ENCODE results near the gene NLRP5.

NLRP5 gene

DNA sequence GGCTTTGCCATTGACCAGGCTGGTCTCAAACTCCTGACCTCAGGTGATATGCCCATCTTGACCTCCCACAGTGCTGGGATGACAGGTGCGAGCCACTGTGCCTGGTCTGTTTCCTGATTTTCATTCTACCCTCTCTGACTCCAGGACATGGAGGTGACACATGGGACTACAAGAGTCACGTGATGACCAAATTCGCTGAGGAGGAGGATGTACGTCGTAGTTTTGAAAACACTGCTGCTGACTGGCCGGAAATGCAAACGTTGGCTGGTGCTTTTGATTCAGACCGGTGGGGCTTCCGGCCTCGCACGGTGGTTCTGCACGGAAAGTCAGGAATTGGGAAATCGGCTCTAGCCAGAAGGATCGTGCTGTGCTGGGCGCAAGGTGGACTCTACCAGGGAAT lies 40.2 kb downstream of the NLRP5 start:
- DNase-seq: no peak
- Histone ChIP-seq H3K9ac (ENCODE audit: low read length) (no peak overlapping the region), H3K36me3 (ENCODE audit: control insufficient read depth, insufficient read depth, low read length) (no peaks in the 10 kb centered on the region), H4K8ac (ENCODE audit: low read depth, low read length) (no peak overlapping the region), H3K4me1 (ENCODE audit: control insufficient read depth, low read depth, low read length) (no peaks in the 10 kb centered on the region), H2AK5ac (ENCODE audit: low read length) (no peak overlapping the region), H2BK120ac (ENCODE audit: low read depth, low read length) (no peak overlapping the region), H2BK15ac (replicated peaks; ENCODE audit: low read depth) (no peak overlapping the region), H3K27ac (ENCODE audit: low read depth, low read length) (no peak overlapping the region), H3K56ac (ENCODE audit: low read length) (no peak overlapping the region), H3K79me2 (ENCODE audit: control insufficient read depth, insufficient read depth, low read length) (no peaks in the 10 kb centered on the region), H3K18ac (ENCODE audit: low read length) (no peak overlapping the region), H3K27me3 (ENCODE audit: insufficient read depth, low read length, poor library complexity) (no peaks in the 10 kb centered on the region), H2BK5ac (ENCODE audit: low read length) (no peak overlapping the region), H3K23ac (ENCODE audit: low read length) (no peak overlapping the region), H3K4ac (ENCODE audit: low read depth, low read length) (no peak overlapping the region), H3K4me3 (ENCODE audit: low read length) (no peak overlapping the region), H3K4me2 (ENCODE audit: low read length) (no peak overlapping the region), H4K5ac (ENCODE audit: low read length) (no peak overlapping the region), H3K79me1 (ENCODE audit: low read length) (no peaks in the 10 kb centered on the region)
- WGBS (ENCODE audit: extremely low coverage, insufficient coverage, low lambda C conversion rate): no CpG with 5 or more reads among the region's 15 CpGs

GRCh38 chr19:56053596-56053995 lies 67.0 kb downstream of the NLRP5 start:
- Histone ChIP-seq H3K56ac (ENCODE audit: low read length) (no peak overlapping the region), H3K27ac (ENCODE audit: low read depth, low read length) (no peak overlapping the region), H3K79me1 (ENCODE audit: low read length) (no peaks in the 10 kb centered on the region), H3K23ac (ENCODE audit: low read length) (no peak overlapping the region), H2AK5ac (ENCODE audit: low read length) (no peak overlapping the region), H3K4me2 (ENCODE audit: low read length) (no peak overlapping the region), H4K8ac (ENCODE audit: low read depth, low read length) (no peak overlapping the region), H3K36me3 (ENCODE audit: control insufficient read depth, insufficient read depth, low read length) (no peaks in the 10 kb centered on the region), H3K27me3 (ENCODE audit: insufficient read depth, low read length, poor library complexity) (no peaks in the 10 kb centered on the region), H3K9ac (ENCODE audit: low read length) (no peak overlapping the region), H3K4ac (ENCODE audit: low read depth, low read length) (no peak overlapping the region), H2BK15ac (replicated peaks; ENCODE audit: low read depth) (no peak overlapping the region), H2BK120ac (ENCODE audit: low read depth, low read length) (no peak overlapping the region), H2BK5ac (ENCODE audit: low read length) (no peak overlapping the region), H3K4me3 (ENCODE audit: low read length) (no peak overlapping the region), H3K4me1 (ENCODE audit: control insufficient read depth, low read depth, low read length) (no peaks in the 10 kb centered on the region), H3K79me2 (ENCODE audit: control insufficient read depth, insufficient read depth, low read length) (no peaks in the 10 kb centered on the region), H3K18ac (ENCODE audit: low read length) (no peak overlapping the region), H4K5ac (ENCODE audit: low read length) (no peak overlapping the region)
- DNase-seq: no peak
- no CpG with 5 or more reads among the region's 18 CpGs for WGBS (ENCODE audit: extremely low coverage, insufficient coverage, low lambda C conversion rate)

- H3K18ac ChIP-seq (ENCODE audit: low read length): no peak overlapping the region
- H3K56ac ChIP-seq (ENCODE audit: low read length): no peak overlapping the region
- H3K79me2 ChIP-seq (ENCODE audit: control insufficient read depth, insufficient read depth, low read length): no peaks in the 10 kb centered on the region
- H3K4ac ChIP-seq (ENCODE audit: low read depth, low read length): no peak overlapping the region
- no peaks in the 10 kb centered on the region for H3K4me1 ChIP-seq (ENCODE audit: control insufficient read depth, low read depth, low read length)
- no peak overlapping the region for H3K9ac ChIP-seq (ENCODE audit: low read length)
- no peak overlapping the region for H2BK15ac ChIP-seq (replicated peaks; ENCODE audit: low read depth)
- no peaks in the 10 kb centered on the region for H3K36me3 ChIP-seq (ENCODE audit: control insufficient read depth, insufficient read depth, low read length)
- no peak overlapping the region for H2BK5ac ChIP-seq (ENCODE audit: low read length)
- no peak overlapping the region for H3K4me2 ChIP-seq (ENCODE audit: low read length)
- no peak overlapping the region for H3K23ac ChIP-seq (ENCODE audit: low read length)
- H4K8ac ChIP-seq (ENCODE audit: low read depth, low read length): no peak overlapping the region
- DNase-seq: peak; percentile 66
- no peaks in the 10 kb centered on the region for H3K27me3 ChIP-seq (ENCODE audit: insufficient read depth, low read length, poor library complexity)
- H3K27ac ChIP-seq (ENCODE audit: low read depth, low read length): no peak overlapping the region
- no peak overlapping the region for H2BK120ac ChIP-seq (ENCODE audit: low read depth, low read length)
- H2AK5ac ChIP-seq (ENCODE audit: low read length): no peak overlapping the region
- no peaks in the 10 kb centered on the region for H3K79me1 ChIP-seq (ENCODE audit: low read length)
- H4K5ac ChIP-seq (ENCODE audit: low read length): no peak overlapping the region
- no peak overlapping the region for H3K4me3 ChIP-seq (ENCODE audit: low read length)
- WGBS (ENCODE audit: extremely low coverage, insufficient coverage, low lambda C conversion rate): no CpG with 5 or more reads among the region's 39 CpGs
These were observed 79.8 kb downstream of the NLRP5 start for GRCh38 chr19:56066152-56067023.

- WGBS (ENCODE audit: extremely low coverage, insufficient coverage, low lambda C conversion rate): no CpG with 5 or more reads among the region's 3 CpGs
- no peak overlapping the region for H3K4ac ChIP-seq (ENCODE audit: low read depth, low read length)
- no peak overlapping the region for H3K4me3 ChIP-seq (ENCODE audit: low read length)
These were observed 83.1 kb downstream of the NLRP5 start for GRCh38 chr19:56069642-56070041.

DNA sequence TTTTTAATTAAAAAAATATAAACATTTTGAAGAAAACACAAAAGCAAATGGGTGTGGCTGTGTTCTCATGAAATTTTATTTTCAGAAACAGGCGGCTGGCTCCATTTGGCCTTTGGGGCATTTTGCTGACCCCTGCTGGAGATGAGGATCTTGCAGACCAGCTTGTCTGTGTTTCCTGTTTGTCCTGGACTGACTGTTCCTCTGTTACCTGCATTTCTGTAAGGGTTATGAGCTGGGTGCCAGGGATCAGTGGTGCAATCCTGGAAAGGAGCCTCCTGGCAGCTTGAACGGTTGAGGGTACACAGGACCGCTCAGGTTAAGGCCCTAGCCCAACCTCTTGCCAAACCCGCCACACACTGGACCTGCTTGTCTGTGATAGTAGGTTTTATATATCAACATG lies 84.6 kb downstream of the NLRP5 start:
- no CpG with 5 or more reads among the region's 4 CpGs for WGBS (ENCODE audit: extremely low coverage, insufficient coverage, low lambda C conversion rate)

More at GRCh38 chr19:56069642-56070041, 83.1 kb downstream of the NLRP5 start:
- no peaks in the 10 kb centered on the region for H3K79me2 ChIP-seq (ENCODE audit: control insufficient read depth, insufficient read depth, low read length)
- H3K4me1 ChIP-seq (ENCODE audit: control insufficient read depth, low read depth, low read length): no peaks in the 10 kb centered on the region
- no peaks in the 10 kb centered on the region for H3K27me3 ChIP-seq (ENCODE audit: insufficient read depth, low read length, poor library complexity)
- H2BK120ac ChIP-seq (ENCODE audit: low read depth, low read length): no peak overlapping the region
- H2BK15ac ChIP-seq (replicated peaks; ENCODE audit: low read depth): no peak overlapping the region
- no peak overlapping the region for H3K56ac ChIP-seq (ENCODE audit: low read length)
- no peak overlapping the region for H3K9ac ChIP-seq (ENCODE audit: low read length)
- no peak for DNase-seq
- H3K23ac ChIP-seq (ENCODE audit: low read length): no peak overlapping the region
- no peak overlapping the region for H3K27ac ChIP-seq (ENCODE audit: low read depth, low read length)
- H3K4me2 ChIP-seq (ENCODE audit: low read length): no peak overlapping the region
- H3K36me3 ChIP-seq (ENCODE audit: control insufficient read depth, insufficient read depth, low read length): no peaks in the 10 kb centered on the region
- H4K5ac ChIP-seq (ENCODE audit: low read length): no peak overlapping the region
- no peak overlapping the region for H2BK5ac ChIP-seq (ENCODE audit: low read length)
- no peak overlapping the region for H2AK5ac ChIP-seq (ENCODE audit: low read length)
- H3K79me1 ChIP-seq (ENCODE audit: low read length): no peaks in the 10 kb centered on the region
- no peak overlapping the region for H4K8ac ChIP-seq (ENCODE audit: low read depth, low read length)
- no peak overlapping the region for H3K18ac ChIP-seq (ENCODE audit: low read length)

GRCh38 chr19:56076498-56076897 lies 89.9 kb downstream of the NLRP5 start:
- Histone ChIP-seq H2AK5ac (ENCODE audit: low read length) (no peak overlapping the region), H3K4me2 (ENCODE audit: low read length) (no peak overlapping the region), H3K79me1 (ENCODE audit: low read length) (no peaks in the 10 kb centered on the region), H4K5ac (ENCODE audit: low read length) (no peak overlapping the region), H3K9ac (ENCODE audit: low read length) (no peak overlapping the region), H3K23ac (ENCODE audit: low read length) (no peak overlapping the region), H3K27me3 (ENCODE audit: insufficient read depth, low read length, poor library complexity) (no peaks in the 10 kb centered on the region), H2BK5ac (ENCODE audit: low read length) (no peak overlapping the region), H3K79me2 (ENCODE audit: control insufficient read depth, insufficient read depth, low read length) (no peaks in the 10 kb centered on the region), H3K4me1 (ENCODE audit: control insufficient read depth, low read depth, low read length) (no peaks in the 10 kb centered on the region), H3K4me3 (ENCODE audit: low read length) (no peak overlapping the region), H3K4ac (ENCODE audit: low read depth, low read length) (no peak overlapping the region), H3K56ac (ENCODE audit: low read length) (no peak overlapping the region), H3K36me3 (ENCODE audit: control insufficient read depth, insufficient read depth, low read length) (no peaks in the 10 kb centered on the region), H3K18ac (ENCODE audit: low read length) (no peak overlapping the region), H2BK120ac (ENCODE audit: low read depth, low read length) (no peak overlapping the region), H2BK15ac (replicated peaks; ENCODE audit: low read depth) (no peak overlapping the region), H3K27ac (ENCODE audit: low read depth, low read length) (no peak overlapping the region), H4K8ac (ENCODE audit: low read depth, low read length) (no peak overlapping the region)
- no CpG with 5 or more reads among the region's 5 CpGs for WGBS (ENCODE audit: extremely low coverage, insufficient coverage, low lambda C conversion rate)
- peak; percentile 61 for DNase-seq

More for the DNA sequence above, 84.6 kb downstream of the NLRP5 start:
- Histone ChIP-seq H3K56ac (ENCODE audit: low read length) (no peak overlapping the region), H3K4me3 (ENCODE audit: low read length) (no peak overlapping the region), H3K9ac (ENCODE audit: low read length) (no peak overlapping the region), H3K27ac (ENCODE audit: low read depth, low read length) (no peak overlapping the region), H2BK120ac (ENCODE audit: low read depth, low read length) (no peak overlapping the region), H2AK5ac (ENCODE audit: low read length) (no peak overlapping the region), H3K36me3 (ENCODE audit: control insufficient read depth, insufficient read depth, low read length) (no peaks in the 10 kb centered on the region), H4K8ac (ENCODE audit: low read depth, low read length) (no peak overlapping the region), H3K4me1 (ENCODE audit: control insufficient read depth, low read depth, low read length) (no peaks in the 10 kb centered on the region), H3K18ac (ENCODE audit: low read length) (no peak overlapping the region), H3K4ac (ENCODE audit: low read depth, low read length) (no peak overlapping the region), H2BK5ac (ENCODE audit: low read length) (no peak overlapping the region), H3K79me2 (ENCODE audit: control insufficient read depth, insufficient read depth, low read length) (no peaks in the 10 kb centered on the region), H2BK15ac (replicated peaks; ENCODE audit: low read depth) (no peak overlapping the region), H3K79me1 (ENCODE audit: low read length) (no peaks in the 10 kb centered on the region), H3K4me2 (ENCODE audit: low read length) (no peak overlapping the region), H3K27me3 (ENCODE audit: insufficient read depth, low read length, poor library complexity) (no peaks in the 10 kb centered on the region), H3K23ac (ENCODE audit: low read length) (no peak overlapping the region), H4K5ac (ENCODE audit: low read length) (no peak overlapping the region)
- peak; percentile 26 for DNase-seq

Measured in mesendoderm (in vitro differentiated cells).